ENCODE data around the gene SCN10A. TPM values are rescaled to one million over a fixed set of nuclear protein-coding genes. Genes with fewer than 3 reads are reported as not detected.
A peak's percentile ranks its signal among the peaks of the same experiment; 100 is the strongest.

The SCN10A gene
- total RNA-seq, 2 donors from 2014 or later, result not detected

- ATAC-seq (replicated peaks in 1 of 2) (no peak), DNase-seq (no peak)
- H3K27me3 Mint-ChIP-seq (ENCODE audit: low read depth), result peaks cover 9% of the 10 kb centered on the region
- H3K27ac Mint-ChIP-seq, result no peak overlapping the region
- no peaks in the 10 kb centered on the region for H3K9me3 Mint-ChIP-seq
- no peak overlapping the region for H3K4me3 Mint-ChIP-seq
- no peaks in the 10 kb centered on the region for H3K4me1 Mint-ChIP-seq (ENCODE audit: low read depth)
- H3K36me3 Mint-ChIP-seq (ENCODE audit: insufficient read depth in 2 of 2), result no peaks in the 10 kb centered on the region
Observed at GRCh38 chr3:38756892-38757291, 59.1 kb downstream of the SCN10A start.

- no peak for ATAC-seq (replicated peaks in 1 of 2)
- Mint-ChIP-seq H3K36me3 (ENCODE audit: insufficient read depth in 2 of 2) (no peaks in the 10 kb centered on the region), H3K9me3 (no peaks in the 10 kb centered on the region)
Observed at GRCh38 chr3:38755130-38755529, 60.9 kb downstream of the SCN10A start.

GRCh38 chr3:38746641-38747040, 69.4 kb downstream of the SCN10A start:
- DNase-seq (no peak), ATAC-seq (replicated peaks in 1 of 2) (no peak)
- no peaks in the 10 kb centered on the region for H3K4me1 Mint-ChIP-seq (ENCODE audit: low read depth)
- H3K27me3 Mint-ChIP-seq (ENCODE audit: low read depth), result peaks cover 7% of the 10 kb centered on the region
- no peak overlapping the region for H3K27ac Mint-ChIP-seq
- no peaks in the 10 kb centered on the region for H3K9me3 Mint-ChIP-seq
- no peak overlapping the region for H3K4me3 Mint-ChIP-seq
- no peaks in the 10 kb centered on the region for H3K36me3 Mint-ChIP-seq (ENCODE audit: insufficient read depth in 2 of 2)

More at GRCh38 chr3:38755130-38755529, 60.9 kb downstream of the SCN10A start:
- Mint-ChIP-seq H3K4me3 (no peak overlapping the region), H3K27me3 (ENCODE audit: low read depth) (peaks cover 9% of the 10 kb centered on the region), H3K27ac (no peak overlapping the region), H3K4me1 (ENCODE audit: low read depth) (no peaks in the 10 kb centered on the region)
- no peak for DNase-seq

- Mint-ChIP-seq H3K4me1 (ENCODE audit: low read depth) (no peaks in the 10 kb centered on the region), H3K27ac (no peak overlapping the region), H3K27me3 (ENCODE audit: low read depth) (peaks cover 17% of the 10 kb centered on the region), H3K36me3 (ENCODE audit: insufficient read depth in 2 of 2) (no peaks in the 10 kb centered on the region), H3K9me3 (no peaks in the 10 kb centered on the region), H3K4me3 (no peak overlapping the region)
- no peak for ATAC-seq (replicated peaks in 1 of 2)
- no peak for DNase-seq
Observed at GRCh38 chr3:38743043-38743442, 73.0 kb downstream of the SCN10A start.

- DNase-seq, result no peak
- peaks cover 17% of the 10 kb centered on the region for H3K27me3 Mint-ChIP-seq (ENCODE audit: low read depth)
- no peak overlapping the region for H3K4me3 Mint-ChIP-seq
- no peaks in the 10 kb centered on the region for H3K36me3 Mint-ChIP-seq (ENCODE audit: insufficient read depth in 2 of 2)
- H3K27ac Mint-ChIP-seq, result no peak overlapping the region
- no peaks in the 10 kb centered on the region for H3K9me3 Mint-ChIP-seq
- no peak for ATAC-seq (replicated peaks in 1 of 2)
- no peaks in the 10 kb centered on the region for H3K4me1 Mint-ChIP-seq (ENCODE audit: low read depth)
Observed at GRCh38 chr3:38742550-38742949, 73.5 kb downstream of the SCN10A start.

GRCh38 chr3:38740537-38740936, 75.5 kb downstream of the SCN10A start:
- Mint-ChIP-seq H3K27me3 (ENCODE audit: low read depth) (peaks cover 17% of the 10 kb centered on the region), H3K4me3 (no peak overlapping the region), H3K4me1 (ENCODE audit: low read depth) (no peaks in the 10 kb centered on the region), H3K9me3 (no peaks in the 10 kb centered on the region), H3K36me3 (ENCODE audit: insufficient read depth in 2 of 2) (no peaks in the 10 kb centered on the region), H3K27ac (no peak overlapping the region)
- no peak for DNase-seq
- ATAC-seq (replicated peaks in 1 of 2), result peak in 1 of 2 donors; percentile 26

GRCh38 chr3:38739931-38740330, 76.1 kb downstream of the SCN10A start:
- H3K4me1 Mint-ChIP-seq (ENCODE audit: low read depth), result no peaks in the 10 kb centered on the region
- H3K4me3 Mint-ChIP-seq, result no peak overlapping the region
- H3K9me3 Mint-ChIP-seq, result no peaks in the 10 kb centered on the region
- H3K27me3 Mint-ChIP-seq (ENCODE audit: low read depth), result peaks cover 17% of the 10 kb centered on the region
- H3K27ac Mint-ChIP-seq, result no peak overlapping the region
- ATAC-seq (replicated peaks in 1 of 2) (no peak), DNase-seq (no peak)
- H3K36me3 Mint-ChIP-seq (ENCODE audit: insufficient read depth in 2 of 2), result no peaks in the 10 kb centered on the region

GRCh38 chr3:38739396-38739689, 76.7 kb downstream of the SCN10A start:
- Mint-ChIP-seq H3K9me3 (no peaks in the 10 kb centered on the region), H3K36me3 (ENCODE audit: insufficient read depth in 2 of 2) (no peaks in the 10 kb centered on the region), H3K27ac (no peak overlapping the region), H3K27me3 (ENCODE audit: low read depth) (peaks cover 17% of the 10 kb centered on the region), H3K4me3 (no peak overlapping the region), H3K4me1 (ENCODE audit: low read depth) (no peaks in the 10 kb centered on the region)
- no peak for DNase-seq
- ATAC-seq (replicated peaks in 1 of 2), result no peak

GRCh38 chr3:38738630-38739395, 77.2 kb downstream of the SCN10A start:
- H3K27ac Mint-ChIP-seq, result no peak overlapping the region
- ATAC-seq (replicated peaks in 1 of 2) (peak; percentile 43 to 46), DNase-seq (peak; percentile 41 to 48)
- no peaks in the 10 kb centered on the region for H3K9me3 Mint-ChIP-seq
- peaks cover 17% of the 10 kb centered on the region for H3K27me3 Mint-ChIP-seq (ENCODE audit: low read depth)
- no peak overlapping the region for H3K4me3 Mint-ChIP-seq
- no peaks in the 10 kb centered on the region for H3K4me1 Mint-ChIP-seq (ENCODE audit: low read depth)
- H3K36me3 Mint-ChIP-seq (ENCODE audit: insufficient read depth in 2 of 2), result no peaks in the 10 kb centered on the region

GRCh38 chr3:38731522-38731921, 84.5 kb downstream of the SCN10A start:
- no peak for ATAC-seq (replicated peaks in 1 of 2)
- Mint-ChIP-seq H3K27me3 (ENCODE audit: low read depth) (peaks cover 36% of the 10 kb centered on the region), H3K27ac (no peak overlapping the region), H3K36me3 (ENCODE audit: insufficient read depth in 2 of 2) (no peaks in the 10 kb centered on the region), H3K4me1 (ENCODE audit: low read depth) (no peaks in the 10 kb centered on the region), H3K9me3 (no peaks in the 10 kb centered on the region), H3K4me3 (no peak overlapping the region)
- DNase-seq, result no peak

- H3K4me3 Mint-ChIP-seq, result no peak overlapping the region
- no peak for ATAC-seq (replicated peaks in 1 of 2)
Observed at GRCh38 chr3:38730281-38730680, 85.7 kb downstream of the SCN10A start.

GRCh38 chr3:38728008-38728407, 88.0 kb downstream of the SCN10A start:
- ATAC-seq (replicated peaks in 1 of 2), result no peak
- no peaks in the 10 kb centered on the region for H3K36me3 Mint-ChIP-seq (ENCODE audit: insufficient read depth in 2 of 2)
- peaks cover 35% of the 10 kb centered on the region for H3K27me3 Mint-ChIP-seq (ENCODE audit: low read depth)
- no peak overlapping the region for H3K4me3 Mint-ChIP-seq
- DNase-seq, result no peak
- no peak overlapping the region for H3K27ac Mint-ChIP-seq
- no peaks in the 10 kb centered on the region for H3K4me1 Mint-ChIP-seq (ENCODE audit: low read depth)
- H3K9me3 Mint-ChIP-seq, result no peaks in the 10 kb centered on the region

More at GRCh38 chr3:38730281-38730680, 85.7 kb downstream of the SCN10A start:
- no peak for DNase-seq
- Mint-ChIP-seq H3K4me1 (ENCODE audit: low read depth) (no peaks in the 10 kb centered on the region), H3K36me3 (ENCODE audit: insufficient read depth in 2 of 2) (no peaks in the 10 kb centered on the region), H3K9me3 (no peaks in the 10 kb centered on the region), H3K27me3 (ENCODE audit: low read depth) (peaks cover 36% of the 10 kb centered on the region), H3K27ac (no peak overlapping the region)

GRCh38 chr3:38726751-38727150, 89.3 kb downstream of the SCN10A start:
- Mint-ChIP-seq H3K4me1 (ENCODE audit: low read depth) (no peaks in the 10 kb centered on the region), H3K36me3 (ENCODE audit: insufficient read depth in 2 of 2) (no peaks in the 10 kb centered on the region), H3K4me3 (no peak overlapping the region), H3K9me3 (no peaks in the 10 kb centered on the region), H3K27me3 (ENCODE audit: low read depth) (peaks cover 23% of the 10 kb centered on the region), H3K27ac (no peak overlapping the region)
- no peak for DNase-seq
- ATAC-seq (replicated peaks in 1 of 2), result no peak

- peaks cover 14% of the 10 kb centered on the region for H3K27me3 Mint-ChIP-seq (ENCODE audit: low read depth)
- H3K9me3 Mint-ChIP-seq, result no peaks in the 10 kb centered on the region
- ATAC-seq (replicated peaks in 1 of 2) (no peak), DNase-seq (no peak)
- no peak overlapping the region for H3K4me3 Mint-ChIP-seq
- H3K36me3 Mint-ChIP-seq (ENCODE audit: insufficient read depth in 2 of 2), result no peaks in the 10 kb centered on the region
- H3K27ac Mint-ChIP-seq, result no peak overlapping the region
- H3K4me1 Mint-ChIP-seq (ENCODE audit: low read depth), result no peaks in the 10 kb centered on the region
Observed at GRCh38 chr3:38725726-38726419, 90.1 kb downstream of the SCN10A start.

Measured in activated T-cell treated with anti-CD3 and anti-CD28 coated beads, Interleukin-2, amount 50 U/mL, for 72 hours (primary cell).